Skin of body (tissue), 1 donor: ENCODE data around the gene ZMYM1. TPM values are rescaled to one million over a fixed set of nuclear protein-coding genes. Genes with fewer than 3 reads are reported as not detected.

Experiments used
- total RNA-seq: library from RNA; depleted of rRNA; stranded (reverse); fragments of >200 nt; gene quantifications from one replicate; pipeline ENCODE4 v1.2.3, GENCODE V29; 2014

Gene ZMYM1
- total RNA-seq, 1 donor from 2014 or later: 21.5 TPM

Other genes starting within 250 kb of the ZMYM1 start
- 8.0 TPM for gene SMIM12, start 219.6 kb upstream of the ZMYM1 start, total RNA-seq
- under 0.01 TPM for gene DLGAP3, start 149.7 kb upstream of the ZMYM1 start, total RNA-seq
- gene TMEM35B, start 94.0 kb upstream of the ZMYM1 start, total RNA-seq: 17.0 TPM
- gene ZMYM6, start 47.4 kb upstream of the ZMYM1 start, total RNA-seq: 20.2 TPM
- gene SFPQ, start 113.8 kb downstream of the ZMYM1 start, total RNA-seq: 215 TPM
- 39.7 TPM for gene ZMYM4, start 189.3 kb downstream of the ZMYM1 start, total RNA-seq